Measurements from ENCODE around the gene SLIT3. TPM values are rescaled to one million over a fixed set of nuclear protein-coding genes. Genes with fewer than 3 reads are reported as not detected.

The SLIT3 gene
- polyA plus RNA-seq, 3 donors = 0.99 to 24.6 (median 16.4) TPM

DNA sequence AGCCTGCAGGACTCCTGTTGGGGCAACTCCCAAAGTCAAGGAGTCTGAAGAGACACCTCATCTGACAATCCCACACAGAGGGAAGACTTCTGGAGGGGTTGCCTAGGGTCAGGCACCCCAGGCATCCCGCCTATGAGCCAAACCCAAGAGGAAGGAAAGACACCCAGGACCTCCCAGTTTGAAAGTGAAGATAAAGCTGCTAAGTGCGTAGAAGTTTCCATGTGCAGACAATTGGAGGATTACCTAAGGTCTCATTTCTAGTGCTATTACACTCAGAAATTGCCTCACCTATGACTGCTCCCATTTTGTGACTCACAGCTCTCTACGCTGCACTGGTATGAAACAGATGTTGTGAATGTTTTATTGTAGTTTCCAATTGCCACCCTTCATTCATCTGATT, 322.9 kb downstream of the SLIT3 start:
- 78 to 88% (median 87%) methylated on average over 3 of the region's 3 CpGs for WGBS, 3 donors
- no peak overlapping the region for H3K27ac ChIP-seq (ENCODE audit: low read depth, low read length)

DNA sequence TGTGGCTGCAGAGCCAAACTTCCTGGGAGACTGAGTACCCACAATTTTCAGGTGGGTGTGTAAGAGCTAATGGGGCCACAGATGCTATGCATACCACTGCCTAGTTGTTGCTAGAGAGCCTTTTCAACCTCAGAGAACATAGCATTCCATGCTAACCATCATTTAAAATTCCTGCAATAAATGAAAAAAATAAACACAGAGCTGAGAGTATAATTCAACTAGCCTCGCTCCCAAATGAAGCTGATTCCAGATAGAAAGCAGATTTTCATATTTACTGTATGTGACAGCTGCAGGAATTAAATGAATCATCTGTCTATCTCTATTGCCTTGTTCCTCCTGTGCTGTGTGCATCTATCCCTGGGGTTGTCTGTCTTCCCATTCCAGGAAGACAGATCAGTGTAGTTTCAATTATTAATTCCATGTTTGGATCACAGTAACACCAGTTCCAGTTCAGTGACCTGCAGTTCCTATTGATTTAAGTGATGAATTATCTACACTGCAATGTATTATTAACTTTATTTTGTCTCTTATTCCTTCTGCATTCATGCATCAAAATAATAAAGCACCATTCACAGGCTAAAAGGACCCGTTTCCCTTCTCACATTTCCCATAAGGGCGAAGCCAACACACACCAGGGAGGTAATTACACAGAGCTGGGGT, 324.5 kb downstream of the SLIT3 start:
- WGBS, 3 donors = 65 to 88% (median 88%) methylated on average over 3 of the region's 3 CpGs
- no peak overlapping the region for H3K27ac ChIP-seq (ENCODE audit: low read depth, low read length)

DNA sequence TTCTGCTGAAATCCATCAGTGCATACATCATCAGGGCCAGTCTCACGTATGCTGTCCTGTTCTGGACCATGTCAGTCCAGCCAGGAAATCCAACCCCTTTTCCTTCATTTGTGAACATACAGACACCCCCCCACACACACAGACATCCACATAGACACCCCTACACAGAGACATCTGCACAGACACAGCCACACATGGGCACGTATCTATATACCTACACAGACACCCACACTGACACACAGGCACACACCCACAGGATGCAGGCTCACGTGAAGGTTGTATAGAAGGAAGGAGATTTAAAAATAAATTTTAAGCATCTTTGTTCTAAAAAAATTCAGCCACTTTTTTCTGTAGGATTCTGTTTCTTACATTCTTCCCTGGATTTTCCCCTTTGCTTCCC, 325.6 kb downstream of the SLIT3 start:
- no peak overlapping the region for H3K27ac ChIP-seq (ENCODE audit: low read depth, low read length)
- 76 to 78% (median 77%) methylated on average over 3 of the region's 3 CpGs for WGBS, 3 donors

DNA sequence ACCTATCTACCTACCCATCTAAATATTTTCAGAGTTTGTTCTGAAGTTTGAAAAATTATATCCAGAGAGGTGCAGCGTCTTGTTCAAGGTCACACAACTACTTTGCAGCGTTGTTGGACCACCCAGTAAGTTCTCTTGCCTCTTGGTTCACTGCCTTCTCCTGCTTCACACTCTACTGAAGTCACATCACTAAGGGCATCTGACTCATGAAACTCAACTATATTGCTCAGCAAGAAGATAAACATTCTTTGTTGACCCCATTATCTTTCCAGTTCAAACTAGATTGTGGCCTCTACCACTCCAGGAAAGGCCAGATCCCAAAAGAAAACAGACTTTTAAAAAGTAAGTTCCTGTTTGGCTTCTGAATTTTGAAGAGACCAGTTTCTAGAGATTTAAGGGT, 326.9 kb downstream of the SLIT3 start:
- no peak overlapping the region for H3K27ac ChIP-seq (ENCODE audit: low read depth, low read length)
- WGBS, 3 donors = 59 to 92% (median 80%) methylated on average over 2 of the region's 2 CpGs

DNA sequence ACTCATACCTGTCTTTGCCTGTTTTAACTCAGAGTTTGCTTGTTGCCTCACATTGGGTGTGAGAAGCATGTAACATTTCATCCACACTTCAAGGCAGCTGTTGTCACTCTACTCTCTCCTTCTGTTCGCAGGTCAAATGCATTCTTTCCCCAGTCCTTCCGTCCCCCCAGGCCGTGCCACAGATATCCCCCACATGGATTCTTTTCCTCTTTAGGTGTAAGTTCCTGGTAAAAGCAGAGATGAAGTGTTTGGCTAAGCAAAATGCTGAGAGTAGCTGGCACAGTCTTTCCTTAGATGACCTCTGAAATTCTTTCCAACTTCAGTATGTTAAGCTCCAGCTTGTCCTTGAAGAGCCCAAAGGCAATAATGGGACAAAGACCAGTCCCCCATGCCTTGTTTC, 328.2 kb downstream of the SLIT3 start:
- WGBS, 3 donors = 78 to 82% (median 79%) methylated on average over 3 of the region's 3 CpGs
- no peak overlapping the region for H3K27ac ChIP-seq (ENCODE audit: low read depth, low read length)

DNA sequence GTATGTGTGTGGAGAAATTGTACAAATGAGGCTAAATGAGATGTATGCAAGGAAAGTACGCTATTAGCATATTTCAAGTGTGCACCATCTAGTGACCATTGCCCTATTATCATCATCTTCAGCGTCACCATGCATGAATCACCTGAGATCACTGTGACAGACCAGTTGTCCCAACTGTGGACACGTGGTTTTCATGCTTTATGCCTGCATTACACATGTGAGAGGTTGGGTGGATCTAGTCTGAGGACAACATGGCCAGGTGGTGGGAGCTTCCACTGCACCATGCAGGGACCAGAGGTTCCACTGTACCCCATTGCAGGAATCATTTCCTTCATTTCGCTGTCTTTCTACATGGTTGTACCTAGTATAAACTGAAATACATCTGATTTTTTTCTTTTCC, 329.8 kb downstream of the SLIT3 start:
- 87 to 88% (median 87%) methylated on average over 4 of the region's 4 CpGs for WGBS, 3 donors

DNA sequence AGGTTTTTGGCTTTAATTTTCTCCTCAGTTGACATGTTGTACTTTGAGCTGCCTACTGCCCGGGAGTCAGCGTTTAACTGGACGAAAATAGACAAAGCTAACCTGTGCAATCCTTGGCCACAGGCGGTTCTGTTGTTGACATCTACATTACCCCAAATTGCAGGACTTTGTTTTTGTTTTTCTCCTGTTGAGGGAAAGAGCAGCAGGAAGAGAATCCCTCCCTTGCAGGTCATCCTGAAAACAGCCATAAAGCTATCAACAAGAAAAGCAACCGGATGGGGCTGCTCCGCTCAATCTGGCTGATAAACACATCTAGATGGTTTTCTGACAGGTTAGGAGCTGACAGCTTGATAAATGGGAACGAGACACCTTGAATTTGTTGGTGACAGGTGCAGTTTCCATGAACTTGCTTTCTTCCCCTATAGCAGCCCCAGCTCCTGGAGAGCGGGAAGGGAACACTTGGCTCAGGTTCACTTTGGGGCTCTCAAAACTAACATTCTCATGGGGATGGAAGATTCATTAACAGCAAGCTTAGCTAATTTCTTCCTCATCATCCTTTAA, 331.5 kb downstream of the SLIT3 start:
- H3K27ac ChIP-seq (ENCODE audit: low read depth, low read length) = no peak overlapping the region
- WGBS, 3 donors = 70 to 78% (median 73%) methylated on average over 8 of the region's 8 CpGs

More for the DNA sequence above, 329.8 kb downstream of the SLIT3 start:
- H3K27ac ChIP-seq (ENCODE audit: low read depth, low read length) = no peak overlapping the region

DNA sequence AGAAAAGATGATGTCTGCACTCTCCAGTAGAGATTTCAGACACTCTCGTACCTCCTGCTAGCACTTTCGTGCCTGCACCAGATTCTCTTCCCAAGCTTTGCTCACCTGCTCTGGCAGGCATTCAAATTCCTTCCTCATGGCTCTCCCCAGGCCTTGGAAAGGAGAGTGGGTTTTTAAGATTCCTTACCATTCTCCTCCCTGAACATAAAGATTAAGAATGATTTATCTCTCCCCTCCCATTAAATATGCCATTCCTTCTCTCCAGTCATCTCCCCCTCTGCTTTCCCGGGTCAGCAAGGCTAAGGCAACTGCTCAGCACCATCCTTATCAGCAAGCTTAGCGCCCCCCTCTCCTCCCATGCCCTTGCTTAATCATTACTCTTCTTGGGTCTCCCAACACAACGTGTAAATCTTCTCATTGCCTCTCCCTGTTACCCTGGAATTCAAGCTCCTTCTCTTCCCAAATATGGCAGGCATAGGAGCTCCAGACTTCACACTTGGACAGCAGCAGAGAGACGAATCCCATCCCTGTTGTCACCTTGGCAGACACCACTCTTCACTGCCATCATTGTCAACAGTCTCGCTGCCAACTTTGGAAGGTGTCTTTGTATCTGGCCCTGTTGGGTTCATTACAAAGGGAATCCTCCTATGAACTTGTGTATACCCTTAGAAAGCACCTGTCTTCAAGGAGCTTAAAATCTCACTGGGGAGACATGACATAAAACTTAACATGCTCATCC, 332.9 kb downstream of the SLIT3 start:
- no peak overlapping the region for H3K27ac ChIP-seq (ENCODE audit: low read depth, low read length)
- 60 to 81% (median 79%) methylated on average over 7 of the region's 7 CpGs for WGBS, 3 donors

DNA sequence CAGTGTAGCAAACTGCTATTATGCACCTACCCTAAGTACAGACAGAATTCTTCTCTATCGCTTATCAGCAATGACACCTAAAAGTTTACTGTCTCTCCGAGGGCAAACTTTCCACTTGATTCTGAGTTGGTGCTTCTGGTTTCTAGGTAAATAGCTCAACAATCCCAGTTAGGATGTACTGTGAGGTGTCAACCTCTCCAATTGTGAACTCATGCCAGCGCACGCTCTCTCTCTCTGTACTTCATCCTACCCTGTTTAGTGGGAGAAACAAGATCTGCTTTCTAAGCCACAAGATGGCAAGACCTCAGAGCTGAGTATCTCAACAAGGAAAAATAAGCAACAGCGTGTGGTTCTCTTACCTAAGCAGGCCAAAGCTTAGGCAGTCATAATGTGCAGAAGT, 335.3 kb downstream of the SLIT3 start:
- WGBS, 3 donors = 92 to 94% (median 94%) methylated on average over 5 of the region's 5 CpGs
- no peak overlapping the region for H3K27ac ChIP-seq (ENCODE audit: low read depth, low read length)

DNA sequence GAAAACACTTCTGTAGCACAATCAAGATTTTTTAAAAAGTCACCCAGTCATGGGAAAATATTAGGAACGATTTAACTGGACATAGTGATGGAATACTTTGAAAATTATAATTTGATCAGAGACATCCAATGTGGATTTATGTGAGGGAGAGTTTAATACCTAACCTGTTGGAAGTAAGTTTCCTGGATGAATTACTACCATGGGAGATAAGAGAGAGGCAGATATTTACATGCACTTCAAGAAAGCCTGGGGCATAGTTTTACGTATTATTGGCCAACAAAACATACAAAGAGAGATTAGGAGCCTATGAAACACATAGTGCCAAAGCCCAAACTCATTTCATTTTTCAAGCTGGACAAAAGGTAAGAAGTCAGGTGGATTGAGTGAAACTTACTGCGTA, 336.8 kb downstream of the SLIT3 start:
- WGBS, 3 donors = 48 to 84% (median 78%) methylated on average over 3 of the region's 3 CpGs
- H3K27ac ChIP-seq (ENCODE audit: low read depth, low read length) = no peak overlapping the region

DNA sequence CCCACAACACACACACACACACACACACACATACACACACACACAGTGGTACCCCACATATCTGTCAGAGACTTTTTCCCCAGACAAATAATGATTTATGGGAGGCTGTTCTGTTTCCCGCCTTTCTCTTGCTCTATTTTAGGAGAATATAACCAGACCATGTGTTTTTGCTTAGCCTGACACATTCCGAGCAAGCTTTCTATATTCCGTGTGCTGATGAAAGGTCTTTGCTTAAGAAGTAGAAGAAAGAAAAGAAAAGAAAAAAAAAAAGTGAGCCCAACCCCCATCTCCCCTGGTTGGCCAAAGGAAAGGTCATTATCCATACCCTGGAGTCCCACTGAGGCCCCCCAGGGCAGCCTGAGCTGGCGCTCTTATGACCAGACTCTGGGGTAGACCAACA, 338.6 kb downstream of the SLIT3 start:
- 73 to 93% (median 74%) methylated on average over 4 of the region's 4 CpGs for WGBS, 3 donors
- H3K27ac ChIP-seq (ENCODE audit: low read depth, low read length) = no peak overlapping the region

DNA sequence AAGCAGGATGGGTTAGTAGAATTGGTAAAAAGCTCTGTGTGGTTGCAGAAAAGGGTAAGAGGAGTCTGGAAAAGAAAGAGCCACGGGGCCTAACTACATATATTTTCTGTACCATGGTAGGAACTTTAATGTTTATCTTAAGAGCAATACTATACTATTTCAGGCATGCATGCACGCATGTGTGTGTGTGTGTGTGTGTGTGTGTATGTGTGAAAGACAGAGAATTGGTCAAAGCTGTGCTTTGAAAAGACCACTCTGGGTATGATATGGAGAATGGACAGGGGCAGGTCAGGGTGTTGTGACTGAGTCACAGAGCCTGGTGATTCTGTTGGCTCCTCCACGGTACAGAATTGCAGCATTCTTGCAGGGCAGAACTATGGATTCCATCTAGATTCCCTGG, 339.3 kb downstream of the SLIT3 start:
- H3K27ac ChIP-seq (ENCODE audit: low read depth, low read length) = no peak overlapping the region
- whole genome bisulfite sequencing, 3 donors = 79 to 80% (median 79%) methylated on average over 3 of the region's 3 CpGs

DNA sequence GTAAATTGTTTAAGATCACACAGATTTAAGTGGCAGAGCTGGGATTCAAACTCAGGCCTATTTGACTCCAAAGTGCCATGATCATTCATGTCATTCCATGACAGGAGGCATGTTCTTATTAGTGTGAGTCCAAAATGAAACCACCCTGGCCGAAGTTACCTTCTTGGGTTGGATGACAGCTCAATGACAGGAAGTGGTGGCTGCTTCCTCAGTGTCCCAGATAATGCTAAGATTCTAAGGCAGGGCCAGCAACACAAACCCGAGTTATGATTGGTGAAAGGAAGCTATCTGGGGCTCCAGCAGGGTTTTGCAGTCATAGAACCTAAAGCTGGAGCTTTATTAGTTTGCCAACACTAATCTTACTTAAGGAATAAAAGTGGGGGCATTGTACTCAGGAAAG, 340.4 kb downstream of the SLIT3 start:
- WGBS, 3 donors = 26 to 68% (median 39%) methylated on average over 2 of the region's 2 CpGs
- H3K27ac ChIP-seq (ENCODE audit: low read depth, low read length) = no peak overlapping the region

DNA sequence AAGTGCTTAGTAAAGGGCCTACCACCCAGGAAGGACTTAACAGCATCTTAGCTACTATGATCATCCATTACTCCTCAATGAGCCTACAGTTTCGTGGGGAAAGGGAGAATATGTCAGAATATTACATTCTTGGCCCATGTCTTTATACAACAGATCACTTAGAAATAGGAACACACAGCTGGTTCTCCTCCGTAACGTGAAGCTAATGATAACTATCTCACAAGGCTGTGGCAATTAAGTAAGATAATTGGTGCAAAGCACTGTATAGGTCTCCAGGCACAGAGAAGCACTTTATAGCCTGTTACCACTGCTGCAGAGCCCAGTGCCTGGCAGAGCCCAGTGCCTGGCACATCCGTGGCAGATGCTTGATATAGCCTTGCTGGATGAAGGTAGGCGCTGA, 347.6 kb downstream of the SLIT3 start:
- no peak overlapping the region for H3K27ac ChIP-seq (ENCODE audit: low read depth, low read length)
- WGBS, 3 donors = 69 to 97% (median 90%) methylated on average over 5 of the region's 5 CpGs

DNA sequence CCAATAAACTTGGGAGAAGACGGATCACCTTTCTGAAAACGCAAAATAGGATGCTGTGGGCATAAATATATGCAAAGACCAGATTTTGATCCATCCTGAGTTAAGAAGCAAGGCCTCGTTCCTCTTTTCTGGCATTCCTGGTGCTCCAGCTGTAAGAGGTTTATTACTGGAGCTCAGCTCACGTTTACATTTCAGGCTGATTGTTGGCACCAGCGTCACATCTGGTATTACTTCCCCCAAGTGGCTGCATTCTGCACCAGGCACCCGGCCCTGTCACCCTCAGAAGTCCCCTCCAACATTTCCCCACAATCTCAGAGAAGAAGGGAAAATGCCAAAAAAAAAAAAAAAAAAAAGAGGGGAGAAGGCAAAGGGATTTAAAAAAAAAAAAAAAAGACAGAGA, 348.7 kb downstream of the SLIT3 start:
- H3K27ac ChIP-seq (ENCODE audit: low read depth, low read length) = no peak overlapping the region
- 74 to 79% (median 79%) methylated on average over 6 of the region's 6 CpGs for WGBS, 3 donors

DNA sequence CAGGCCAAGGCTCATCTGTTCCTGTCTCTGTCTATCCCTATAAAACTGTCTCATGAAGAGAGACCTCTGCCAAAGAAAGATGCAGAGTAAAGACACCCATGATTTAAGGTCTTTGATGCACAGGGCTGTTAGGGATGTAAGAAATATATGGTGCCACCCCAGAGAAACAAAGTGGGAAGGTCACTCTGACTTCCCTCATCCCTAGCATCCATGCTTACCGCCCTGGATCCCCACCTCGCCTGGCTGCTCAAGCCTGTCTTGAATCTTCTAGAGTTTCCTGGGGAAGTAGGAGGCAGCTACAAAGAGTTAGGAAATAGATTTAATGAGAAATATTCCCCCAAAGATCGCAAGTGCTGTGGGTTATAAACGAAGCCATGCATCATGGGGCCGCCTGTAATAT, 349.2 kb downstream of the SLIT3 start:
- no peak overlapping the region for H3K27ac ChIP-seq (ENCODE audit: low read depth, low read length)
- WGBS, 3 donors = 91 to 94% (median 92%) methylated on average over 5 of the region's 5 CpGs

DNA sequence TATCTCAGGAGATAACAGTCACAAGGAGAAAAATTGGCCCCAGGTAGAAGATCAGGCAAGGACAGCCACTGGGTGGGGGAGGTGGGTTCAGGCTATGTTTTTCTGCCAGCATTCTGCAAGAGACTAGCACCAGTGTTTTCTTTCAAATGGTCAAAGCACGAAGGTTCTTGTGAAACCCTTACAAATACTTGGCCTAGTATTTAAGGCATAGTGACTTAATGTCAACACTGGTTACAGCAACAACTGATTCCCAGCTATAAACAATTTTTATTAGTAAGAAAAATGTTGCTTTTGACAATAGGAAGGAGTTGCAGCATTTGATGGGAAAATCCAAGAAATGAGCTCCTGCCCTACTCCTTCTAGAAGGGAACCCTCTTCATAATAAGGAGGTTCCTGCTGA, 349.6 kb downstream of the SLIT3 start:
- WGBS, 3 donors = 50 to 79% (median 70%) methylated on average over 1 of the region's 1 CpG
- H3K27ac ChIP-seq (ENCODE audit: low read depth, low read length) = no peak overlapping the region

DNA sequence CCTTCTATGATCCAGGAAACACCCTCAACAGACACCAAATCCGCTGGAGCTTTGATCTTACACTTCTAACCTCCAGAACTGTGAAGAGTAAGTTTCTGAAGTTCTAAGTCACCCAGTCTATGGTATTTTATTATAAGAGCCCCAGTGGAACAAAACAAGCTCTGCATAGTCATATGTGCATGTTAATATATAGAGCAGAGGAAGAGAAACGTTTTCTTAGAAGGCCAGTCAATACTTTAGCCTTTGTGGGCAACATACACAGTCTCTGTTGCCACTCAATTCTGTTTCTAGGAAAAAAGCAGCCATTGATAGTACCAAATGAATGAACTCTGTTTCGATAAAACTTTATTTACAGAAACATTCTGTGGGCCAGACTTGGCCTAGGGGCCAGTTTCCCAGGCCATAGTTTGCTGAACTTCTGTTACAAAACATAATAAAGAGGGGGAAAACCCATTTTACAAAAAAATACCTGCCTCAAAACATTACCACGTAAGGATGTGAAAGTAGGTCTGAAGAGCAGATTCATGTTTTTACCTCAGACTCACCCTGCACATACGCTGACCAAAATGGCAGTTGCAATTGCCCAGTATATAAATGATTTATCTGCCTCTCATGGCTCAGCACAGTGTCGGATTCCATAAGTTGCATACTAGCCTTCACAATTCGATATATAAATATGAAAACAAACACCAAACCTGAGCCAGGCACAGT, 350.5 kb downstream of the SLIT3 start:
- no peak overlapping the region for H3K27ac ChIP-seq (ENCODE audit: low read depth, low read length)
- WGBS, 3 donors = 87 to 91% (median 88%) methylated on average over 7 of the region's 7 CpGs

DNA sequence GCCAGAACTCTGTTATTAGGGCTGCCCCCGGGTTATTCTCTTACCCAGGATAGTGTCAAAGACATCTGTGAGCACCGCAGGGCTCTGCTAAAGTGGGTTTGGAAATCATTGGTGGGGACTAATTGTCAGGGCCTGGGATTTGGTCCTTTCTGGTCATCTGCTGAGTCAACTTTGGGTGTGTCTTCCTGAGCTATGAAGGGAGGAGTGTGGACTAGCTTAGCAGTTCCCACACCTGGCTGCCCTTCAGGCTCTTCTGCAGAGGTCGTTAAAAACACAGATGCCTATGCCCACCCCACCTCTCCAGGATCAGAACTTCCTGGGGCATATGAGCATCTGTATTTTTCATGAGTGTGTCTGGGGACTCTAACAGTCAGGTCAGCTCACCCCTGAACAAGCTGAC, 352.2 kb downstream of the SLIT3 start:
- 72 to 82% (median 82%) methylated on average over 3 of the region's 3 CpGs for WGBS, 3 donors
- H3K27ac ChIP-seq (ENCODE audit: low read depth, low read length) = no peak overlapping the region
